ENCODE data around the gene PDXP.
"Not testable (repeated sequence)": the region's sequence is repeated elsewhere in the genome, so short reads cannot be mapped to it uniquely, and the experiment has no call there.

PDXP gene

DNA sequence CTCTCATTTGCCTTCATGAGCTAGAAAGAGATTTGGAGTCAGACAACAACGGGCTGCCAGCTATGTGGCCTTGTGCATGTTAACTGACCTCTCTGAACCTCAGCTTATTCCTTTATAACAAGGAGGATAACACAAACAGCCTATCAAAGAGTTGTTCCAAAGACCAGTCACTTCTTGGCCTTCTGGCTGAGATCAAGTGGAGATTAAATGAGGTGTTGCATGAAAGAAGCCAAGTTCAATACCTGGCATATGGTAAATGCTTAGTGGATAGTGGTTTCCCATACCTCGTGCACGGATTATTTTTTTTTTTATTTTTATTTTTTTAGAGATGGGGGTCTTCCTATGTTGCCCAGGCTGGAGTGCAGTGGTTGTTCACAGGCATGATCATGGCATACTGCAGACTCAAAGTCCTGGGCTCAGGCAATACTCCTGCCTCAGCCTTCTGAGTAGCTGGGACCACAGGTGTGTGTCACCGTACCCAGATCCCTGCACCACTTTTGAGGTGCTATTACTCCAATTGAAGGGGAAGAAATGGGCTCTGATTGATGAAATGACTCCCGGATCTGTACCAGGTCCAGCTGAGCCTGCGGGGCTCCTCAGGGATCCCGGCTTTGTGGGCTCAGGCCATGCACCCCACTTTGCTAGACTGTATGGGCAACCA lies 21.8 kb downstream of the PDXP start:
- Histone ChIP-seq H3K27ac (ENCODE audit: low read length) (no peak overlapping the region), H3K9ac (ENCODE audit: low read length) (no peak overlapping the region), H3K4me3 (ENCODE audit: low read length) (no peak overlapping the region), H3K4me1 (ENCODE audit: control insufficient read depth, low read depth, low read length) (peaks cover 5% of the 10 kb centered on the region), H3K36me3 (ENCODE audit: control insufficient read depth, low read depth, low read length) (no peaks in the 10 kb centered on the region), H3K9me3 (ENCODE audit: control insufficient read depth, low read depth, low read length) (no peaks in the 10 kb centered on the region), H3K27me3 (ENCODE audit: control insufficient read depth, insufficient read depth, low read length) (no peaks in the 10 kb centered on the region)

DNA sequence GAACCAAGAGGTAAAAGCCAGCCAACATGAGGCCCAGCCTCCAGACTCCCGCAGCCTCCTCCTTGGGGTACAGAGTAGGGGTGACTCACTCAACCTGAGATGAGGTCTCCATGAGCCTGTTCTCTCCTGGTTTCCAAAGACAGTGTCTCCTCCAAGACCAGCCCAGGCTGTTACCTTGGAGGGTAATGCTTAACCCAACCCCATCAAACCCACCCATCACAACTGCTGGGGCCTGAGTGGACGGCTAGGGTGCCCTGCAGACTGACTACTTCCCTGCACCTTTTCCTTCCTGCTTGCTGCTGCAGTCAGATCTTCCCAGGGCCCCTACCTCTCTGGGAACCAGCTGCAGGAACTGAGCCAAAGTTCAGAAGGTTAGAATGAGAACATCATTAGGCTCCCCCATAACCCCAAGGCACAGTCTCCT lies 22.5 kb downstream of the PDXP start:
- no peak overlapping the region for H3K27ac ChIP-seq (ENCODE audit: low read length)
- H3K4me3 ChIP-seq (ENCODE audit: low read length) = no peak overlapping the region
- H3K4me1 ChIP-seq (ENCODE audit: control insufficient read depth, low read depth, low read length) = peaks cover 5% of the 10 kb centered on the region
- H3K9me3 ChIP-seq (ENCODE audit: control insufficient read depth, low read depth, low read length) = no peaks in the 10 kb centered on the region
- no peaks in the 10 kb centered on the region for H3K36me3 ChIP-seq (ENCODE audit: control insufficient read depth, low read depth, low read length)
- H3K9ac ChIP-seq (ENCODE audit: low read length) = no peak overlapping the region
- no peaks in the 10 kb centered on the region for H3K27me3 ChIP-seq (ENCODE audit: control insufficient read depth, insufficient read depth, low read length)

DNA sequence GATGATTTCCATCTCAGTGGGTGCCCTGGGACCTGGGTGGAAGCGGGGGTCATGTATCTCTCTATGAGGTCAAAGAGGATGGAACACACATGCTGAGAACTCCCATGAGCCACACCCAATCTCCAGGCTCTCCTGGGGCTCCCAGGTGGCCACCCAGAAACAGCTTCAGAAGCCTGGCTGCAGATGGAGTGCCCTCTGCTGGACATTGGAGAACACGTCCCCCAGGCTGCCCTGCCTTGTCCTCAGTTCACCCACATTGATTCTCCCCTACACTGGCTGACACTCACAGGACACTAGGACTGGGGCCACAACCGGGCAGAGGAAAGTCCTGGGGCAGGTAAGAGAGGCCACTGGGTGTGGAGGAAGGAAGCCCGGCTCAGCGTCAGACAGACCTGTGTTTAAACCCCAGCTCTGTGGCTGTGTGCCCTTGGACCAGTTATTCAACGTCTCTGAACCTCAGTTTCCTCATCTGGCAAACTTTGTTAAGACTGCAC lies 23.1 kb downstream of the PDXP start:
- H3K36me3 ChIP-seq (ENCODE audit: control insufficient read depth, low read depth, low read length) = no peaks in the 10 kb centered on the region
- peaks cover 1% of the 10 kb centered on the region for H3K4me1 ChIP-seq (ENCODE audit: control insufficient read depth, low read depth, low read length)
- H3K27ac ChIP-seq (ENCODE audit: low read length) = no peak overlapping the region
- H3K4me3 ChIP-seq (ENCODE audit: low read length) = no peak overlapping the region
- no peaks in the 10 kb centered on the region for H3K27me3 ChIP-seq (ENCODE audit: control insufficient read depth, insufficient read depth, low read length)
- H3K9ac ChIP-seq (ENCODE audit: low read length) = no peak overlapping the region
- H3K9me3 ChIP-seq (ENCODE audit: control insufficient read depth, low read depth, low read length) = no peaks in the 10 kb centered on the region

- no peaks in the 10 kb centered on the region for H3K4me1 ChIP-seq (ENCODE audit: control insufficient read depth, low read depth, low read length)
- H3K27ac ChIP-seq (ENCODE audit: low read length) = no peak overlapping the region
Measured at GRCh38 chr22:37684803-37685615, 26.5 kb downstream of the PDXP start.

GRCh38 chr22:37686002-37686982 lies 27.8 kb downstream of the PDXP start, which contains the start of gene NOL12:
Gene NOL12 (plus strand): TSS chr22:37686343. CDS start chr22:37686393, 50 bp downstream.
- peaks cover 22% of the 10 kb centered on the region for H3K36me3 ChIP-seq (ENCODE audit: control insufficient read depth, low read depth, low read length)
- H3K27me3 ChIP-seq (ENCODE audit: control insufficient read depth, insufficient read depth, low read length) = no peaks in the 10 kb centered on the region
- peak within 1 kb of the TSS; percentile 84 for H3K9ac ChIP-seq (ENCODE audit: low read length)
- peak within 1 kb of the TSS; percentile 60 for H3K27ac ChIP-seq (ENCODE audit: low read length)
- no peaks in the 10 kb centered on the region for H3K9me3 ChIP-seq (ENCODE audit: control insufficient read depth, low read depth, low read length)
- no peaks in the 10 kb centered on the region for H3K4me1 ChIP-seq (ENCODE audit: control insufficient read depth, low read depth, low read length)
- H3K4me3 ChIP-seq (ENCODE audit: low read length) = peak within 1 kb of the TSS; percentile 99

More at GRCh38 chr22:37684803-37685615, 26.5 kb downstream of the PDXP start:
- Histone ChIP-seq H3K27me3 (ENCODE audit: control insufficient read depth, insufficient read depth, low read length) (no peaks in the 10 kb centered on the region), H3K4me3 (ENCODE audit: low read length) (no peak overlapping the region), H3K9me3 (ENCODE audit: control insufficient read depth, low read depth, low read length) (no peaks in the 10 kb centered on the region), H3K36me3 (ENCODE audit: control insufficient read depth, low read depth, low read length) (peaks cover 16% of the 10 kb centered on the region), H3K9ac (ENCODE audit: low read length) (no peak overlapping the region)

- Histone ChIP-seq H3K4me3 (ENCODE audit: low read length) (no peak overlapping the region), H3K27me3 (ENCODE audit: control insufficient read depth, insufficient read depth, low read length) (no peaks in the 10 kb centered on the region), H3K36me3 (ENCODE audit: control insufficient read depth, low read depth, low read length) (peaks cover 32% of the 10 kb centered on the region), H3K9ac (ENCODE audit: low read length) (no peak overlapping the region), H3K4me1 (ENCODE audit: control insufficient read depth, low read depth, low read length) (no peaks in the 10 kb centered on the region), H3K27ac (ENCODE audit: low read length) (no peak overlapping the region), H3K9me3 (ENCODE audit: control insufficient read depth, low read depth, low read length) (no peaks in the 10 kb centered on the region)
Measured at GRCh38 chr22:37690407-37690806, 31.9 kb downstream of the PDXP start.

DNA sequence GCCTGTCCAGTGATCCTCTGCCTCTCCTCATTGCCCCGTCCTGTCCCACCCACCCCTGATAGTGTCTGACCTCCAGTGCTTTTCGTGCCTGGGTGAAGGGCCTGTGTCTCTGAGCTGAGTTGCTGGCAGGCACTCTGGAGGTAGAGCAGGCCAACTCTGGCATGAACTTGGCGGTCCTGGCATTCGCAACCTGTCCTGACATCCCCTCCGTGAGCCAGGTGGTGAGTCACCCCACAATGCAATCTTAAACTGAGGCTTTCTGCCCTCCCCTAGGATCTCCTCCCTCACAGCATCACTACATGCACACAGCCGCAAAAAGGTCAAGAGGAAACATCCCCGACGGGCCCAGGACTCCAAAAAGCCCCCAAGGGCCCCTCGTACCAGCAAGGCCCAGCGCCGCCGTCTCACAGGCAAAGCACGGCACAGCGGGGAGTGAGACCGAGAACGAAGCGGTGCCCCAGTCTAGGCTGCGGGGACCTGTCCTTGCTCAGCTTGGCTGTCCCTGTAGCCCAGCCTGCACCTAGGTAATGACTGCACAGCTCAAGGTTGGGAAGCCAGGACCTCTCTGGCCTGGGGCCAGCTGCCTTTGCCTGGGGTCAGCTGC lies 32.5 kb downstream of the PDXP start:
- H3K36me3 ChIP-seq (ENCODE audit: control insufficient read depth, low read depth, low read length) = peaks cover 32% of the 10 kb centered on the region
- H3K9ac ChIP-seq (ENCODE audit: low read length) = no peak overlapping the region
- no peak overlapping the region for H3K27ac ChIP-seq (ENCODE audit: low read length)
- no peaks in the 10 kb centered on the region for H3K9me3 ChIP-seq (ENCODE audit: control insufficient read depth, low read depth, low read length)
- no peaks in the 10 kb centered on the region for H3K4me1 ChIP-seq (ENCODE audit: control insufficient read depth, low read depth, low read length)
- H3K4me3 ChIP-seq (ENCODE audit: low read length) = no peak overlapping the region
- no peaks in the 10 kb centered on the region for H3K27me3 ChIP-seq (ENCODE audit: control insufficient read depth, insufficient read depth, low read length)

DNA sequence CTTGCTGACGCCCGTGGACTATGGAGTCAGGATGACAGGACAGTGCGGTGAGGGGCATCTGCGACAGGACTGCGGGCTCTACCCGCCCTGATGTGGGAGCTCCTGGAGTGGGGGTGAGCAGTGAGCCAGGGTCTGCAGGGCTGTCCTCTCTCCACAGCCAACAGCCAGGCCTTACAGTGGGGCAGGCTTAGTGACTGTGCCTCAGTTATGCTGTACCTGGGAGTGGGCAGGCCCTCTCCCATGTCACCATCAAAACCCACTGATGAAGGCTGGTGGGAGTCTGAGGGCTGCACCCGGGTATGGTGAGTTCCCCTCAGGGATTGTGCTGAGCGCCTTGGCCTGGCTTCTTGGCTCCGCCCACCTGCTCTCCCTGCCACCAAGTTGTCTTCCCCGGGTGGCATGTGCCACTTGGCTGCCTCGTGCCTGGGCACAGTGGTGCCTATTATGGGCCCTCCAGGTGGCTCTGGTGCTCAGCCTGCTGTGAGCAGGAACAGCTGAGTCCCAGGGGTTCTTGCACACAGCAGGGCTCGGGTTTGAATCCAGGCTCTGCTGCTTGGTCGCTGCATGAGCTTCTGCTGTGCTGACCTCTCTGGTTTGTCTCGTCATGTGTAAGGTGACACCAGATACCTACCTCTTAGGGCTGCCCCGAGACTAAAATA lies 34.2 kb downstream of the PDXP start:
- H3K27me3 ChIP-seq (ENCODE audit: control insufficient read depth, insufficient read depth, low read length) = no peaks in the 10 kb centered on the region
- H3K9ac ChIP-seq (ENCODE audit: low read length) = no peak overlapping the region
- no peak overlapping the region for H3K4me3 ChIP-seq (ENCODE audit: low read length)
- no peaks in the 10 kb centered on the region for H3K4me1 ChIP-seq (ENCODE audit: control insufficient read depth, low read depth, low read length)
- H3K9me3 ChIP-seq (ENCODE audit: control insufficient read depth, low read depth, low read length) = no peaks in the 10 kb centered on the region
- no peak overlapping the region for H3K27ac ChIP-seq (ENCODE audit: low read length)
- H3K36me3 ChIP-seq (ENCODE audit: control insufficient read depth, low read depth, low read length) = peaks cover 32% of the 10 kb centered on the region

DNA sequence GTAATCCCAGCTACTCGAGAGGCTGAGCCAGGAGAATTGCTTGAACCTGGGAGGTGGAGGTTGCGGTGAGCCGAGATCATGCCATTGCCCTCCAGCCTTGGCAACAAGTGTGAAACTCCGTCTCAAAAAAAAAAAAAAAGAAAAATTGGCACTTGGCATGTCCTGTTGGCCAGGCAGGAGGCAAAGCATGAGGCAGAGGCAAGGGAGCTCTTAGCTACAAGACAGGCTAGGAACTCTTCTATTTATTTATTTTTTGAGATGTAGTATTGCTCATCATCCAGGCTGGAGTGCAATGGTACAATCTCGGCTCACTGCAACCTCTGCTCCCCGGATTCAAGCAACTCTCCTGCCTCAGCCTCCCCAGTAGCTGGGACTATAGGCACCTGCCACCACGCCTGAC lies 35.6 kb downstream of the PDXP start:
- H3K27me3 ChIP-seq (ENCODE audit: control insufficient read depth, insufficient read depth, low read length); H3K27ac ChIP-seq (ENCODE audit: low read length); H3K4me1 ChIP-seq (ENCODE audit: control insufficient read depth, low read depth, low read length); H3K9ac ChIP-seq (ENCODE audit: low read length); H3K4me3 ChIP-seq (ENCODE audit: low read length); H3K9me3 ChIP-seq (ENCODE audit: control insufficient read depth, low read depth, low read length): not testable (repeated sequence)
- peaks cover 21% of the 10 kb centered on the region for H3K36me3 ChIP-seq (ENCODE audit: control insufficient read depth, low read depth, low read length)

GRCh38 chr22:37696260-37696656 lies 37.7 kb downstream of the PDXP start:
- peak overlapping the region; percentile 77 for H3K4me3 ChIP-seq (ENCODE audit: low read length)
- not testable (repeated sequence) for H3K9ac ChIP-seq (ENCODE audit: low read length); H3K27ac ChIP-seq (ENCODE audit: low read length)

More at GRCh38 chr22:37696260-37696656, 37.7 kb downstream of the PDXP start:
- peaks cover 17% of the 10 kb centered on the region for H3K36me3 ChIP-seq (ENCODE audit: control insufficient read depth, low read depth, low read length)
- H3K9me3 ChIP-seq (ENCODE audit: control insufficient read depth, low read depth, low read length); H3K4me1 ChIP-seq (ENCODE audit: control insufficient read depth, low read depth, low read length); H3K27me3 ChIP-seq (ENCODE audit: control insufficient read depth, insufficient read depth, low read length): not testable (repeated sequence)

Measured in iPS-18a (cell line).